Measurements from ENCODE around the gene ABR.
"Not testable (repeated sequence)": the region's sequence is repeated elsewhere in the genome, so short reads cannot be mapped to it uniquely, and the experiment has no call there.

ABR gene

GRCh38 chr17:973053-973452, 206.7 kb downstream of the ABR start:
- TF ChIP-seq ZFX (IDR thresholded peaks at IDR 0.05): no peak
- no peak for TF ChIP-seq CTCF (conservative IDR thresholded peaks at IDR 0.05)
- no peak overlapping the region for H3K27ac ChIP-seq

GRCh38 chr17:971861-972260, 207.9 kb downstream of the ABR start:
- H3K27ac ChIP-seq: not testable (repeated sequence)

- TF ChIP-seq ZFX (IDR thresholded peaks at IDR 0.05): no peak
- TF ChIP-seq CTCF (conservative IDR thresholded peaks at IDR 0.05): no peak
- H3K27ac ChIP-seq: no peak overlapping the region
Observed at GRCh38 chr17:970364-970763, 209.4 kb downstream of the ABR start.

GRCh38 chr17:969811-970355, 209.9 kb downstream of the ABR start:
- no peak for TF ChIP-seq ZFX (IDR thresholded peaks at IDR 0.05)
- TF ChIP-seq CTCF (conservative IDR thresholded peaks at IDR 0.05): no peak
- no peak overlapping the region for H3K27ac ChIP-seq

GRCh38 chr17:968812-969730, 210.7 kb downstream of the ABR start:
- TF ChIP-seq ZFX (IDR thresholded peaks at IDR 0.05) (no peak), CTCF (conservative IDR thresholded peaks at IDR 0.05) (no peak)
- H3K27ac ChIP-seq: no peak overlapping the region

- TF ChIP-seq CTCF (conservative IDR thresholded peaks at IDR 0.05) (no peak), ZFX (IDR thresholded peaks at IDR 0.05) (no peak)
- no peak overlapping the region for H3K27ac ChIP-seq
Observed at GRCh38 chr17:967122-967521, 212.7 kb downstream of the ABR start.

- TF ChIP-seq ZFX (IDR thresholded peaks at IDR 0.05) (no peak), CTCF (conservative IDR thresholded peaks at IDR 0.05) (no peak)
- no peak overlapping the region for H3K27ac ChIP-seq
Observed at GRCh38 chr17:965311-965989, 214.3 kb downstream of the ABR start.

Measured in C4-2B (cell line).